Measurements from ENCODE around the gene TSPAN13. TPM values are rescaled to one million over a fixed set of nuclear protein-coding genes. Genes with fewer than 3 reads are reported as not detected.

TSPAN13 gene
- polyA plus RNA-seq, 1 donor (not counting 4 experiments of a cell fraction or from before 2014, with no cell fraction given), result 21.6 TPM

DNA sequence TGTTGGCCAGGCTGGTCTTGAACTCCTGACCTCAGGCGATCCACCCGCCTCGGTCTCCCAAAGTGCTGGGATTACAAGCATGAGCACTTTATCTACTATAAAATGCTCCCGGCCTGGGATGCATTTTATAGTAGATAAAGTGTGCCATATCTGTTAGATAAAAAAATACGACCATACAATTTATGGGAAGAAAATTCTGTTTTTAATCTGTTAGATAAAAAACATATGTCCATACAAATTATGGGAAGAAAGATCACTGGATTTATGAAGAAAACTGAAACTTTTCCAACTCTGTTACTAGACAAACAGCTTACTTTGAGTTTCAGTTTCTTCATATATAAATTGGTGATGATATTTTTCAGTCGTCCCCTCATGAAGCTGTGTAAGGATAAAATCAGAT is 4.5 kb downstream of the TSPAN13 start:
- no peak overlapping the region for H3K9ac ChIP-seq (ENCODE audit: control insufficient read depth, extremely low read depth, insufficient read depth, low read length)
- DNase-seq (ENCODE audit: low read depth, low spot score) (no peak), FAIRE-seq (no peak)
- no peaks in the 10 kb centered on the region for H3K27me3 ChIP-seq (ENCODE audit: control insufficient read depth, extremely low read depth, insufficient read depth, low read length)
- TF ChIP-seq, protein P1, sequence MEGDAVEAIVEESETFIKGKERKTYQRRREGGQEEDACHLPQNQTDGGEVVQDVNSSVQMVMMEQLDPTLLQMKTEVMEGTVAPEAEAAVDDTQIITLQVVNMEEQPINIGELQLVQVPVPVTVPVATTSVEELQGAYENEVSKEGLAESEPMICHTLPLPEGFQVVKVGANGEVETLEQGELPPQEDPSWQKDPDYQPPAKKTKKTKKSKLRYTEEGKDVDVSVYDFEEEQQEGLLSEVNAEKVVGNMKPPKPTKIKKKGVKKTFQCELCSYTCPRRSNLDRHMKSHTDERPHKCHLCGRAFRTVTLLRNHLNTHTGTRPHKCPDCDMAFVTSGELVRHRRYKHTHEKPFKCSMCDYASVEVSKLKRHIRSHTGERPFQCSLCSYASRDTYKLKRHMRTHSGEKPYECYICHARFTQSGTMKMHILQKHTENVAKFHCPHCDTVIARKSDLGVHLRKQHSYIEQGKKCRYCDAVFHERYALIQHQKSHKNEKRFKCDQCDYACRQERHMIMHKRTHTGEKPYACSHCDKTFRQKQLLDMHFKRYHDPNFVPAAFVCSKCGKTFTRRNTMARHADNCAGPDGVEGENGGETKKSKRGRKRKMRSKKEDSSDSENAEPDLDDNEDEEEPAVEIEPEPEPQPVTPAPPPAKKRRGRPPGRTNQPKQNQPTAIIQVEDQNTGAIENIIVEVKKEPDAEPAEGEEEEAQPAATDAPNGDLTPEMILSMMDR (optimal IDR thresholded peaks at IDR 0.05 in 1 of 3, IDR thresholded peaks at IDR 0.05 in 1 of 3, conservative IDR thresholded peaks at IDR 0.05 in 1 of 3; ENCODE audit: extremely low read depth in 1 of 3, insufficient read depth in 2 of 3, low read length in 3 of 3), result no peak
- TF ChIP-seq EZH2 (IDR thresholded peaks at IDR 0.05; ENCODE audit: low read length), result no peak
- no peak overlapping the region for H3K27ac ChIP-seq (ENCODE audit: control insufficient read depth, insufficient read depth, low read length)
- no peaks in the 10 kb centered on the region for H3K36me3 ChIP-seq (ENCODE audit: control insufficient read depth in 2 of 2, extremely low read depth in 1 of 2, insufficient read depth in 2 of 2, low read length in 2 of 2)
- H3K9me1 ChIP-seq (ENCODE audit: control insufficient read depth, extremely low read depth, insufficient read depth, low read length), result no peaks in the 10 kb centered on the region
- no peak overlapping the region for H3K4me2 ChIP-seq (ENCODE audit: control insufficient read depth, extremely low read depth, insufficient read depth, low read depth, low read length)
- H3K4me1 ChIP-seq (ENCODE audit: control insufficient read depth, extremely low read depth, insufficient read depth, low read length), result peaks cover 13% of the 10 kb centered on the region
- H2AFZ ChIP-seq (ENCODE audit: control insufficient read depth, low read length), result no peak overlapping the region
- no peak overlapping the region for H3K4me3 ChIP-seq (ENCODE audit: control insufficient read depth in 2 of 3, extremely low read depth in 1 of 3, insufficient read depth in 2 of 3, low read depth in 1 of 3, low read length in 3 of 3)
- H4K20me1 ChIP-seq (ENCODE audit: control insufficient read depth, extremely low read depth, insufficient read depth, low read length), result no peaks in the 10 kb centered on the region
- H3K79me2 ChIP-seq (ENCODE audit: control insufficient read depth, insufficient read depth, low read length), result no peaks in the 10 kb centered on the region
- dilution Hi-C loops (cut with MboI; ENCODE audit: extremely low pct_ligation_motif_present, low sequenced_read_pairs), result no loop called here
- H3K9me3 ChIP-seq (ENCODE audit: control insufficient read depth, low read depth, low read length), result no peaks in the 10 kb centered on the region

DNA sequence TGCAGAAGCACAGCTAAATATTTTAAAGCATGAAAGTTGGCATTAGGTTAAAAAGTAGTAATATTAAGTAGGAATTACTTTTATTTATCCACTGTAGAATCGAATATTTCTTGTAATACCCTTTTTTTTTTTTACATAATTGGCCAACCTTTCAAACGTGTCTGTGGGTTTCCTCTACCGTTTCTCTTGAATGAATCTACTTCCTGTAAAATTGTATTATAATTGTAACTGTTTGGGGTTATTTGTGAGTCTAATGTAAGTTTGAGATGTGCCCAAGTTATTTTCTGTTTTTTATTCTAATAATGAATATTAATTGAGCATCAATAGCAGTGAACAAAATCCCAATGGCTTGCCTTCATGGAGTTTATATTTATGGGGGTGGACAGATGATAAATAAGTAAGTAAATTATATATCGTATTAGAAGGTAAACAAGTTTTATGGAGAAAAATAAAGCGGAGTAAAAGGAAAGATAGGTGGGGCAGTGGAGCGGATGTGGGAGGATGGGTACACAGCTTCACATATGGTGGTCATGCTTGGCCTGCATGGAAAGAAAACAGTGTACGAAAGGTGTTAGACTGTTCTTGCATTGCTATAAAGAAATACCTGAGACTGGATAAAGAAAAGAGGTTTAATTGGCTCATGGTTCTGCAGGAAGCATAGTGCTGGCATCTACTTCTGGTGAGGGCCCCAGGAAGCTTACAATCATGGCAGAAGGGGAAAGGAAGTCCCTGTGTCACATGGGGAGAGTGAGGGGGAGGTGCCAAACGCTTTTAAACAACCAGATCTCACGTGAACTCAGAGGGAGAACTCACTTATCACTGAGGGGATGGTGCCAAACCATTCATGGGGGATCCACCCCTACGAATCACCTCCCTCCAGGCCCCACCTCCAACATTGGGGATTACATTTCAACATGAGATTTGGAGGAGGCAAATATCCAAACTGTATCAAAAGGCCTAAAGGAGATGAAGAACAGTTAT is 5.4 kb downstream of the TSPAN13 start:
- dilution Hi-C loops (cut with MboI; ENCODE audit: extremely low pct_ligation_motif_present, low sequenced_read_pairs), result no loop called here
- no peak overlapping the region for H2AFZ ChIP-seq (ENCODE audit: control insufficient read depth, low read length)
- no peaks in the 10 kb centered on the region for H3K36me3 ChIP-seq (ENCODE audit: control insufficient read depth in 2 of 2, extremely low read depth in 1 of 2, insufficient read depth in 2 of 2, low read length in 2 of 2)
- no peaks in the 10 kb centered on the region for H3K79me2 ChIP-seq (ENCODE audit: control insufficient read depth, insufficient read depth, low read length)
- H3K9me1 ChIP-seq (ENCODE audit: control insufficient read depth, extremely low read depth, insufficient read depth, low read length), result no peaks in the 10 kb centered on the region
- no peak for FAIRE-seq
- no peak overlapping the region for H3K27ac ChIP-seq (ENCODE audit: control insufficient read depth, insufficient read depth, low read length)
- no peaks in the 10 kb centered on the region for H3K9me3 ChIP-seq (ENCODE audit: control insufficient read depth, low read depth, low read length)
- no peak overlapping the region for H3K9ac ChIP-seq (ENCODE audit: control insufficient read depth, extremely low read depth, insufficient read depth, low read length)
- no peaks in the 10 kb centered on the region for H3K27me3 ChIP-seq (ENCODE audit: control insufficient read depth, extremely low read depth, insufficient read depth, low read length)
- no peak overlapping the region for H3K4me3 ChIP-seq (ENCODE audit: control insufficient read depth in 2 of 3, extremely low read depth in 1 of 3, insufficient read depth in 2 of 3, low read depth in 1 of 3, low read length in 3 of 3)
- peaks cover 12% of the 10 kb centered on the region for H3K4me1 ChIP-seq (ENCODE audit: control insufficient read depth, extremely low read depth, insufficient read depth, low read length)
- H3K4me2 ChIP-seq (ENCODE audit: control insufficient read depth, extremely low read depth, insufficient read depth, low read depth, low read length), result no peak overlapping the region
- H4K20me1 ChIP-seq (ENCODE audit: control insufficient read depth, extremely low read depth, insufficient read depth, low read length), result no peaks in the 10 kb centered on the region
- no peak for TF ChIP-seq EZH2 (IDR thresholded peaks at IDR 0.05; ENCODE audit: low read length)
- TF ChIP-seq, protein P1 (optimal IDR thresholded peaks at IDR 0.05 in 1 of 3, IDR thresholded peaks at IDR 0.05 in 1 of 3, conservative IDR thresholded peaks at IDR 0.05 in 1 of 3; ENCODE audit: extremely low read depth in 1 of 3, insufficient read depth in 2 of 3, low read length in 3 of 3), result no peak
- DNase-seq (ENCODE audit: low read depth, low spot score), result no peak
